ENCODE data around the gene CHD8.
"Not testable (repeated sequence)": the region's sequence is repeated elsewhere in the genome, so short reads cannot be mapped to it uniquely, and the experiment has no call there.

Gene CHD8

DNA sequence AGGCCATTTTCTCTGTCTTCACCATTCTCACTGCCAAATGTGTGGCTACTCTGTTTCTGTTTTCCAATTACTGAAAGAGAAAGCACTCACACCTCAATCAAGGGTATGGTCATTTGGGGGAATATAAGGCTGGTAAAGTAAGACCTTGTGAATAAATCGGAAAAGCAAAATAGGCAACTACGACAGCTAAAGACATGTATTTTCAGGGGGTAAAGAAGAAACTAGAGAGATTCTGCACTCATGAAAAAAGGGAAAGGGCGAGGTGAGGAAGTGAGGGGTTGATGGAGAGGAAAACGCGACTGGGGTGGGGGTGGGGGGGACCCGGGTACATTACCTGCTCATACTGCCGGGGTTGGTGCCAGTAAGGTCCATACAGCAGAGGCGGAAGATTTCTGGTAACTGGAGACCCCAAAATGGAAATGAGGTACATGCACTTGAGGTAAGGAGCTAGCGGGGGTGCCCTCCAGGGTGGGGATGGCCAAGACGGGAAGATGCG lies 19.3 kb downstream of the CHD8 start:
- no peak for DNase-seq (ENCODE audit: low spot score)

DNA sequence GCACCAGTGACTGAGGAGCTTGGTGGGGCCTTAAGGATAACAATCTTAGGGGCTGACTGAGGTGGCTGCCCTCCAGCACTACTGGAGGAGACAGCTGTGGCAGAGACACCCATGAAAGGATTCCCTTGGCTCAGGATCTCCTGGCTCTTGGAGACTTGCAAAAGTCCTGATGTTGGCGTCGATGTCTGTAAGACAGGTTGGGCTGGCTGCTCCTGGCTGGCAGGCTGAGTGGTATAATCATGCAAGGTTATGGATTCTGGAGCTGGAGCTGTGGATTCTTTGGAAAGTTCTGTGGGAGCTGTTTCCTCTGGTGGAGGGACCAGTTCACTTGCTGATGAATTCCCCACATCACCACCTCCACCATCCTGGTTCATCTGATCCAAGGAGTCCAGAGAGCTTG lies 24.8 kb downstream of the CHD8 start:
- DNase-seq (ENCODE audit: low spot score) = no peak

DNA sequence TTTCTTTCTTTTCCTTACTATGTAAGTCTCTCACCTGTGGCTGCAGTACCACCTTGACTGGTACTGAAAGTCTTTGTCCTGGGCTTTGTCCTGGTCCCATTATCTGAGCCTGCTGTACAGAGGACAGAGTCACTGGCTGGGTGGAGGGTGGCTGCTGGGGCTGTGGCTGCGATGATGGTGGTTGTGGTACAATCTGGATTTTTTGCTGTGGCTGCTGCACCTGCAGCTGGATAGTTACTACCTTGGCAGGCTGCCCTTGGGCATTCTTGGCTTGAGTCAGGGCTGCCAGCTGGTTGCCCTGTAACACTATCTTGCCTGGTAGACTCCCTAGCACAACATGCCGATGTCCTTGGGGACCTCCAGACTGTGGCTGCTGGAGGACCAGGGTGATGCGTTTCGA lies 27.0 kb downstream of the CHD8 start:
- no peak for DNase-seq (ENCODE audit: low spot score)

DNA sequence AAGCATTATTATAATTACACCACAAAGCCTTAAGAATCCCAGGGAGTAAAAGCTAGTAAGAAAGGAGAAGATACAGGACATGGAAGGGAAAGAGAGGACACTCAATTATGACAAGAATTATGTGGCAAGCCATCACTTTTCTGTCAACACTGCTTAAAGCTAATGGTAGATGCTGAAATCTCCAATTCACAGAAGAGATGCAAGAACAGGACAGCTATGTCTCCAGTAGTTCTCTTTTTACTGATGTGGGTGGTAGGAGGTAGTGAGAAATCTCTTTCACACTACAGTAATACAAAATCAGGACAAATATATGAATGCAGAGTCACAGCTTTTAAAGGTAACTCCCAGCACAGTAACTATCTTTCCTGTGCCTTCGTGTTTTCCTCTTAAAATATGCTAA lies 29.2 kb downstream of the CHD8 start:
- DNase-seq (ENCODE audit: low spot score) = no peak

DNA sequence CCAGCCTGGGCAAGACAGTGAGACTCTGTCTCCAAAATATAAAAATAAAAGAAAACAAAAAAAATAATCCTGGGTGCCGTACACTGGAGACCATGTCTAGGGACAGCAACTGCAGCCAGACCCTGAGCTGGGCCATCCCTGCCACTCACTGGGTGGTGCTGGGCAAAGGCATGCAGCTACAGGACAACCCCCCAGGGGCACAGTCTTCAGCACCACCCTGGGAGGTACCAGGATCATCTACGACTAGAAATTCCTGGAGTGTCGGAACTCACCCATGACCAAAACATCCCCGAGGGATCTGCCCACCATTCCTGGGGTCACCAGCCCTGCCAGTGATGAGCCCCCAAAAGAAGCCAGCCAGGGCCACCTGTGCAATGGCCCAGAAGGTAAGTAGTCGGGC lies 36.4 kb downstream of the CHD8 start:
- no peak for DNase-seq (ENCODE audit: low spot score)

DNA sequence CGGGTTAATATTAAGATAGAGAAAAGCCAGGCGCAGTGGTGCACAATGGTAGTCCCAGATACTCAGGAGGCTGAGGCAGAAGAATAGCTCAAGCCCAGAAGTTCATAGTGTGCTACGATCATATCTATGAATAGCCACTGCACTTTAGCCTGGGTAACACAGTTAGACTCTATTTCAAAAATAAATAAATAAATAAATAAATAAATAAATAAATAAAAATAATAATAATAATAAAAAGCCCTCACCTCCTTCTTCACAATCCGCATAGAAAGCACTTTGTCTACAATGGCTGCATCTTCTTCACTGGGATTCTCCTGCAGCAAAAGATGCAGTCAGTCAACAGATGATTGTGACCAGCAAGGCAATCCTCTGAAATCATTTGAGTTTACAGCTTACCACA lies 40.6 kb downstream of the CHD8 start:
- no peak for DNase-seq (ENCODE audit: low spot score)

DNA sequence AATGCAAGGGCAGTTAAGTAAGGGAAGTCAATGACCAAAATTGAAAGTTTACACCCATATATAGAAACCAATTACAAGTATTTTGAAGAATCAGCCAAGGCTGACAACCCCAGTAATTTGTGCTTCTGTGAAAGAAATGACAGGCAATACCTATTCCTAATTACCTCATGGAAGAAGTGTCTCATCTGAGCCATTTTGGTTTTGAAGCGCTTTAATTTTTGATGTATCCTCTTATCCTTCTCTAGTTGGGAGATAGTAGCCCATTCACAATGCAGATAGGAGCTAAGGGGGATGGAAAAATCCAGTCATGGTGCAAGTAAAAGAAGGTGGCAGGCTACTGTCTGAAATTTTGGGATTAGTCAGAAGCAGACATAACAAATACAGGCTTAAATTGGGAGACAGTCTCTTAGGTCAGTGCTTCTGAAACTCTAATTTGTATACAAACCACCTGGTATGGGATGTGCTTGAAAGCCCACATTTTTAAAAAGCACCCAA lies 41.7 kb downstream of the CHD8 start:
- no peak for DNase-seq (ENCODE audit: low spot score)

DNA sequence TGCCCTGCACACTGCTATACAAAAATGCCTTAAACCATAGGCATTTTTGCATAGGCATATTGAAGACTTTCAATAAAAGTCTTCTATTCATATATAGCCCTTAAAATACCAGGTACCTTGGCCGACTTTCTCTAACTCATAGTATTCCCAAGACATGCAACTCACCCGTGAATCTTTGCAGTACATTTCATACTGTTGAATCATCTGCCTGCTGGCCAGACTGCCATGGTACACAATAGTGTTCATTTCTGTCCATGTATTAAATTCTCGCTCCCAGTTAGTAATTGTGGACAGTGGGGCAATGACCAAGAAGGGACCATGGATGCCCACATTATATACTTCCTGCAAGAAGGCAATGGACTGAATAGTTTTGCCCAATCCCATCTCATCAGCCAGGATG lies 47.8 kb downstream of the CHD8 start:
- no peak for DNase-seq (ENCODE audit: low spot score)

DNA sequence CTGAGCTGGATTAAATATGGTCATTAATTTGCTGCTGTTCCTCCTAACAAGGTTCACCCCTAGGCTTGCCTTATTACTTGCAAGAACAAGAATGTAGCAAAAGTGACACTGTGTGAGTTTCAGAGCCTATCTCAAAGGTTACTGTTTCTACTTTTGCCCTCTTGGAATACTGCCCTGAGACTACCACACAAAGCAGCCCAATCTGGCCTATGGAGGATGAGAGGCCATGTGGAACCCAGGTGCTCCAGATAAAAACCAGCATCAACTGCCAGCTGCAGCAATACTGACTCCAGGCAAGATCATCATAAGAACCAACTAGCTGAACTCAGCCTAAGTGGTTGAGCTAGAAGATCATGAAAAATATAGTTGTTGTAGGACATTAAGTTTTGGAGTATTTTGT lies 49.7 kb downstream of the CHD8 start:
- no peak for DNase-seq (ENCODE audit: low spot score)

DNA sequence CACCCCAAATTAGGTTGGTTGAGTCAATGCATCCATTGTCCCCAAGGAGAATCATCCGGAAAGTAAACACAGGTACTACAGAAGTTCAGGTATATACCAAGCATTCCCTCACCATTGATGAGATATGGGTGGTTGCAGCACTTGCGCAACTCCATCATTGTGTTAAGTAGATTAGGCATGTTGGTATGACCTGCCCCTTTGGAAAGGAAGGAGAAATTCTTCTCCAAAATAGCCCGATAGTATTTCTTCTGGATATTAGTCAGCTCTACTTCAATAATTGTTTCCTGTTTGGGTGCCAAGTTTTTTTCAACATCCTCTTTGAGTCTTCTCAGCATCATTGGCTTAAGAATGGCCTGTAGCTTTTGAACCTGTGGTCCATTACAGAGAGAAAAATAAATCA lies 50.8 kb downstream of the CHD8 start:
- DNase-seq (ENCODE audit: low spot score) = no peak

DNA sequence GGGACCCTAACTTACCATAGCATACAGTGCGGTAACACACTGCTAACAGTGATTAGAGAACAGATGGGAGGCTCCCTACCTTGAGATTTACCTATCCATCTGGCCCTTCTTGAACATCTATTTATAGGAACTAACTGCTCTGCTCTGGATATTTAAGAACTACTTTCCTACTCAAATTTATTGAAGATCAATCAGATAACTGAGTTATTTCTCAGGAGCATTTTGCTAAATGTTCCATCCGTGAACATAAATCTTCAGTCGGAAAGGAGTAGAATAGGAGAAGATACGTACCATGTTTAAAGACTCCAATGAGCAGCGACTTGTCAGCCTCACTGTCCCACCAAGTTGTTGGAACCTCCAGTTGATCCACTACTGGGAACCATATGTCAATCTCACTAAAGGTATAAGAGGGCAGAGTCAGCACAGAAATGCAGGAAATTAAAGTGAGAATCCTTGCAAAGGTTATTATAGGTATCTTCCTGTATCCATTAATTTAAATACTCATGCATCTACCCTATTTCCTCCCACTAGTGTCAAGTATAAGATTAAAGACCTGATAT lies 56.5 kb downstream of the CHD8 start:
- DNase-seq (ENCODE audit: low spot score) = no peak

DNA sequence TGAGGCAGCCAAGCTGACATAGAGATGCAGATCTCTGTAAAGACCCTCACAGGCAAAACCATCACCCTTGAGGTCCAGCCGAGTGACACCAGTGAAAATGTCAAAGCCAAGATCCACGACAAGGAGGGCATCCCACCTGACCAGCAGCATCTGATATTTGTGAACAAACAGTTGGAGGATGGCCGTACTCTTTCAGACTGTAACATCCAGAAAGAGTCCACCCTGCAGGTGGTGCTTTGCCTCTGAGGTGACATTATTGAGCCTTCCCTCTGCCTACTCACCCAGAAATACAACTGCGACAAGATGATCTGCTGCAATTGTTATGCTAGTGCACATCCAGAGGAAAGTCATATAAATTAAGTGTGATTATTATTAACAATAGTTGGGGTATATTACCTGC lies 57.0 kb downstream of the CHD8 start:
- DNase-seq (ENCODE audit: low spot score) = no peak

DNA sequence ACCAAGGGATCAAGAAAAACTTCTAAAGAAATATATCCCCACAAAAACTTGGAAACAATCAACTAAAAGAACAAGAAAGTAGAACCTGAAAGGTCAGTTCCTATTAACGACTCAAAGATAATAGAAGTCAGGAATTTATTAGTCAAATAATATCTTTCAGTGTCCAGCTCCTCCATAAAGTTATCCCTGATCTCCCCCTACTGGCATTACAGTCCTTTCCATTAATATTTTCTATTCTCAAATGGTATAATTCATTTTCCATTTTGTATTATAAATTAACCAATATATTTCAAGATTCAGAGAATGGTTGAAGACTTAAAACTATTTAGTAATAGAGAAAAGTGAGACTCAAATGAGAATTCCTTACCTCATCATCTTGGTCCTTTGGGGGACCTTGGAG lies 60.5 kb downstream of the CHD8 start:
- no peak for DNase-seq (ENCODE audit: low spot score)

DNA sequence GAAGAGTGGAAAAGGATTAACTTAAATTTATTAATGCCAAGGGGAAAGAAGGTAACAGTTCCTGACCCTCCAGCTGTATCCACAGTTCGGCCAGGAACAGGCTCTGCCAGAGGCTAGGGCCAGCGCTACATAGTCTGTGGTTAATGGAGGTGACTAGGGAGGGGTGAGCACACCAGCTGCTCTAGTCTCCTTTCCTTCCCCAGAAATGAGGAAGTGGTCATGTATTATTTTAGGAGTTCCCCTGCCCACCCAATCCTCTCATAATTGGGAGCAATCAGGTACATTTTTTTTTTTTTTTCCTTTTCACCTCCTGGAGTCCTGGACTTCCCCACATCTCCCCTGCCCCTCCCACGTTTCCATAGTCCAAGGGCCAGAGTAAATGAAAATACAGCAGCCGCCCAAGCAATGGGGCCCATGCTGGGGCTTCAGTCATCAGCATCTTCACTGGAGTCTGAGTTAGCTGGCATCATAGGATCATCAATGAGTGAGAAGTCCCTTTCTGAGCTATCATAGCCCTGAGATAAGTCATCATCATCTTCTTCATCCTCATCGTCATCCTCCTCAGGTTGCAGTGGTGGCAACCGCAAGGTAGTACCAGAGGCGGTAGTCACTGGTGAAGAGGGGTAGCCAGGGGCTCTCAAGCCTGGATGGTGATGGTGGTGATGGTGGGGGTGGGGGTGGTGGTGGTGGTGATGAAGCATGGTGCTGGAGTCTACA lies 70.6 kb downstream of the CHD8 start:
- peak; percentile 14 for DNase-seq (ENCODE audit: low spot score)

DNA sequence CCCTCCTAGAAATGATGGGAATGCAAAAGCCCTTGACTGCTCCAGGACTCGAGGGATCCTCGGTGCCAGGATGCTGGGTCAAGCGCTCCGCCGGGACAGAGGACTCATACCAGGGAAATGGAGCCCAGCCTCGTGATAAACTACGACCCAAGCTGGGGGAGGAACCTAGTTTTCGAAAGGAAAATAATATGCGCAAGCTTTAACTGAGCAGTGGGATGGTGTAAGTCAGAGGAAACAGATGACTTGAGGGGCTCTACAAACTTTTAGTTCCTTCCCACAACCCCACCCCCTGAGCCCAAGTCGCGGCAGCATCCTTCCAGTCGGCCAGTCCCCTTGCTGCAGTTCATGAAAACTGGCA lies 71.5 kb downstream of the CHD8 start:
- no peak for DNase-seq (ENCODE audit: low spot score)

DNA sequence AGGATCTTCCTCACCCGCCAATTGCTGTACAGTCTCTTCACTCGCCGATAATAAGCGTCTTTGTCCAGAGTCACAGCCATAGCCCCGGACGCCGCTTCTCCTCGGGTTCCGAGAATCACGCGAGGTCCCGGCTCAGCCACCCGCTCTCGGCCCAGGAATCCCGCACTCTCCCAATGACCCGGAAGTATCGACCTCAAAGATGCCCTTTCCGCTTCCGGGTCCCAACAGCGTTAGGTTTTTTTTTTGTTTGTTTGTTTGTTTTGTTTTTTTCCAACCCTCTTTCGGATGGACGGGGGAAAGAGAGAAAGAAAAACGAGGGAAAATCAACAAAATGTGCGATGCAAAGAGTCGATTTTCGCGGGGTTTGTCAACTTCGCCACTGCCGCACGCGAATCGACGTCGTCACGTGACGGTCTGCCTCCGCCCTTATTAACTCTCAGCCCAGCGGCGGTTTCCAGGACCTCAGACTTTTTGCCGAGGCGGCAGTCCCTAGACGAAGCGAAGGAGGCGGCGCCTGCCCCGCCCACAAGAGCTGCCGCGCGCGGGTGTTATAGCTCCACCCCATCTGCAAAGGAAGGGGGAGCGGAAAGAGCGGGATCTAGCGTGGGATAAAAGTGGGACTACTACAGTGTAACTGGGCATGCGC lies 72.0 kb downstream of the CHD8 start, which contains the start of gene SUPT16H:
SUPT16H (minus strand) TSS at position 172 of the 646 bp plus-strand sequence; CDS start at position 80, 92 bp downstream.
- DNase-seq (ENCODE audit: low spot score) = peak; percentile 95

DNA sequence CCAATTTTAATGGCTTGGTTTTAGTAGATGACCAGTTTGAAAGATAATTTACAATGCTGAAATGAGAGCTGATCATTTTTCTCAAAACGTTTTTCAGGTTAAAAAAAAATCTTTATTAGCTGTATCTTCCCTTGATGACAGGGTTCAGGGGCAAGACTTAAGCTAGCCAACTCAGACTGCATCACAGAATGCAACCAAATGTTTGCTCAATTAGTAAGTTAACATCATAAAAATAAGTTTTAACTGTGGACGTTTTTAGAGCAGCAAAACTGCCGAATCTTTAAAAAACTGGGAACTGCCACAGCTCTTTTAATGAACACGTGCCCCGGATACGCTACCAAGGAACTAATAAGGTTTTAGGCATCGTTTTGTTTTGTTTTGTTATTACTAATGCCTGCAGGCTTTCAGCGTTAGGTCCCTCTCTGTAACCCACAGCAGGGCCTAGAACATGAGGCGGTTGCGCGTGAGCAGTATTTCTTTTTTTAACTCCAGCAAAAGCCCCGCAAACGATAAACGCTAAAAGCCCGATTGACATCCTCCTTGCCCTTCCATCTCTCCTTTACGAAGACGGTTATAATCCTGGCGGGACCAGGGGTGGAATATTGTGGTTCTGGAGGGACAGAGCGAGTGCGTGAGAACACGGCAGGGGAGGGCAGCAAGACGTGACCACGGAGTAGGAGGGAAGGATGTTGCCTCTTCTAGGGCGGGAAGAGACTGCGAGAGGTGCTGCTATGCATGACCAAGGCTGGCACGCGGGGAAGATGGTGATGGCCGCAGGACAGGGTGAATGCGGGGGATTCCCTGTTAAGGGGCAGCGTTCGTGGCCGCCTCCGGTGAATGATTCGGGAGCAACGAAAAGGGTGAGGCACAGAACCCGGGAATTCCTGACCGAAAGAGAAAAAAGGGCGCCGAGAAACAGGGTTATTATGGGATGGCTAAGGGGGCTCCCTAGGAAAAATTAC lies 72.8 kb downstream of the CHD8 start:
- DNase-seq (ENCODE audit: low spot score) = peak; percentile 37

DNA sequence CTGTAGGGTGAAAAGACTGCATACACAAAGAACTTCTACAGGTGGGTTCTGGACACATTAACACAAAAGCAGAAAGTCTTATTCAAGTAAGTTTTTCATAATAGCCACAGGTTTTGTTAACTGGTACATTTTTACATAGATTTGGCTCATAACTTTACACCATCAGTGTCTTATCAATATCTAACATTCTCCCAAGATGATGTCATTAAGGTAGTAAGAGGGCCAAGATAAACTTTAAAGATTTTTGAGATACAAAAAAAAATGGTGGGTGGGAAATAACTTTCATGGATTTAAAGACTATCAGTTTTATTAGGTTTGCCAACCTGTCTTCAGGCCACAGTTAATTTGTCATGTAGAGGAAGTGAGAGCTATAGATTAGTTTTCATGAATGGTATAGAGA lies 73.8 kb downstream of the CHD8 start:
- DNase-seq (ENCODE audit: low spot score) = no peak

DNA sequence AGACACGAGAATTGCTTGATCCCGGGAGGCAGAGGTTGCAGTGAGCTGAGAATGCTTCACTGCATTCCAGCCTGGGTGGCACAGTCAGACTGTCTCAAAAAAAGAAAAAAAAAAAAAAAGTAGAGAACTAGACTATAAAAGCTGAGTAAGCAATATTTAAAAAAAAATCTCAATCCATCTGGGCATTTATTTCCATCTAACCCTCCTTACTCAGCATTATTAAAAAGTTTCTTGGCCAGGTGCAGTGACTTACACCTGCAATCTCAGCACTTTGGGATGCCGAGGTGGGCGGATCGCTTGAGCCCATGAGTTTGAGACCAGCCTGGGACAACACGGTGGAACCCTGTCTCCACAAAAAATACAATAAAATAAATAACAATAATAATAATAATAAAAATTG lies 76.6 kb downstream of the CHD8 start:
- DNase-seq (ENCODE audit: low spot score) = no peak

DNA sequence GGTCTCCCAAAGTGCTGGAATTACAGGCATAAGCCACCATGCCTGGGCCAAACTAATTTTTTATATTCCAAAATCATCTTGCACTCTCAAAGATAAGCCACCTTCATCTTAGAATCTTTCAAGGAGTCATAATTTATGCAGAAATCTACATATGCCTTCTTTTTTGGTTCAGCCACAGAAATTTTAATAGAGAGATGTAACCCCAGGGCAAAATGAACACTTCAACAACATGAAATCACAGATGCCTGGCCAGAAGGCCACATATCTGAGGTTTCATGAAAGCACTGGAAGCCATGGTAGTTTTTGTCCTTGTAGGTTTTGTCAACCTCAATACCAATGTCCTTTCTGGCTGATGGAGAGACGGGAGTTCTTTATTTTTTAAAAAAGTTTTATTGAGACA lies 81.9 kb downstream of the CHD8 start:
- DNase-seq (ENCODE audit: low spot score) = no peak

DNA sequence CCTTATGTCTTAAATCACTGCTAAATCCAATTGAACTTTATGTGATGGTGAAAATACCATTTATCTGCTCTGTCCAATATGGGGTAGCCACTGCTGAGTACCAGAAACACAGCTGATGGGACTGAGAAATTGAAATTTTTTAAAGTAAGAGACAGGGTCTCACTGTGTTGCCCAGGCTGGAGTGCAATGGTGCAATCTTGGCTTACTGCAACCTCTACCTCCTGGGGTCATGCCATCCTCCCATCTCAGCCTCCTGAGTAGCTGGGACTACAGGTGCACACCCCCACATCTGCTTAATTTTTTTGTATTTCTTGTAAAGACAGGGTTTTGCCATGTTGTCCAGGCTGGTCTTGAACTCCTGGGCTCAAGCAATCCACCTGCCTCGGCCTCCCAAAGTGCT lies 83.1 kb downstream of the CHD8 start:
- DNase-seq (ENCODE audit: low spot score) = not testable (repeated sequence)

Data from Ammon's horn (tissue), 1 donor.